GM19438 (cell line): Measurements from ENCODE around the gene MAP3K13.
"Not testable (repeated sequence)": the region's sequence is repeated elsewhere in the genome, so short reads cannot be mapped to it uniquely, and the experiment has no call there.

Experiments used
- ATAC-seq: cut with Tn5 transposase; IDR thresholded peaks from one replicate; pipeline ENCODE4 v1.9.1; 2021; ENCODE audit warnings: low read depth; ENCODE audit not compliant: unreplicated experiment

MAP3K13 gene

GRCh38 chr3:185387646-185388045 is 24.7 kb downstream of the MAP3K13 start:
- ATAC-seq: no peak

- ATAC-seq: no peak
These were observed 30.1 kb downstream of the MAP3K13 start for GRCh38 chr3:185393055-185393454.

GRCh38 chr3:185397676-185398075 is 34.7 kb downstream of the MAP3K13 start:
- ATAC-seq: no peak

GRCh38 chr3:185399737-185400667 is 37.1 kb downstream of the MAP3K13 start:
- no peak for ATAC-seq

GRCh38 chr3:185400866-185401265 is 37.9 kb downstream of the MAP3K13 start:
- no peak for ATAC-seq

GRCh38 chr3:185401319-185401955 is 38.5 kb downstream of the MAP3K13 start:
- no peak for ATAC-seq

GRCh38 chr3:185402561-185402960 is 39.6 kb downstream of the MAP3K13 start:
- ATAC-seq: no peak

- no peak for ATAC-seq
These were observed 40.1 kb downstream of the MAP3K13 start for GRCh38 chr3:185403002-185403401.

- ATAC-seq: no peak
These were observed 42.3 kb downstream of the MAP3K13 start for GRCh38 chr3:185405243-185405642.

GRCh38 chr3:185405664-185406063 is 42.7 kb downstream of the MAP3K13 start:
- no peak for ATAC-seq

GRCh38 chr3:185406121-185406620 is 43.2 kb downstream of the MAP3K13 start:
- ATAC-seq: no peak

GRCh38 chr3:185409957-185410356 is 47.0 kb downstream of the MAP3K13 start:
- ATAC-seq: no peak

- ATAC-seq: no peak
These were observed 48.2 kb downstream of the MAP3K13 start for GRCh38 chr3:185411133-185411532.

- no peak for ATAC-seq
These were observed 53.6 kb downstream of the MAP3K13 start for GRCh38 chr3:185416513-185416912.

- ATAC-seq: not testable (repeated sequence)
These were observed 55.6 kb downstream of the MAP3K13 start for GRCh38 chr3:185418561-185418977.

- no peak for ATAC-seq
These were observed 57.8 kb downstream of the MAP3K13 start for GRCh38 chr3:185420762-185421161.

- ATAC-seq: no peak
These were observed 58.8 kb downstream of the MAP3K13 start for GRCh38 chr3:185421577-185422232.

GRCh38 chr3:185422677-185423076 is 59.7 kb downstream of the MAP3K13 start:
- no peak for ATAC-seq

- no peak for ATAC-seq
These were observed 60.2 kb downstream of the MAP3K13 start for GRCh38 chr3:185423178-185423577.

GRCh38 chr3:185424435-185424834 is 61.5 kb downstream of the MAP3K13 start:
- ATAC-seq: no peak

GRCh38 chr3:185430375-185430774 is 67.4 kb downstream of the MAP3K13 start:
- no peak for ATAC-seq
